Thymus (tissue), 11 donors: ENCODE measurements around the gene BCL2L13. TPM values are rescaled to one million over a fixed set of nuclear protein-coding genes. Genes with fewer than 3 reads are reported as not detected.

Experiments used
- DNase-seq, 9 donors: peaks; one replicate each; pipeline ENCODE4 v3.0.0-alpha.2; 2013; ENCODE audit warnings: low spot score in 9 of 9, low read depth in 6 of 9, missing footprints in 1 of 9
- H3K27ac ChIP-seq, 2 donors: one replicate each; pipeline ENCODE4 v1.5.1; 2013; ENCODE audit warnings: control low read depth in 1 of 2, low read depth in 1 of 2, low read length in 1 of 2, mild to moderate bottlenecking in 1 of 2, moderate library complexity in 1 of 2
- H3K27me3 ChIP-seq, 2 donors: one replicate each; pipeline ENCODE4 v1.5.1; 2013; ENCODE audit warnings: low read length in 1 of 2; ENCODE audit not compliant: control insufficient read depth in 2 of 2, insufficient read depth in 1 of 2
- H3K36me3 ChIP-seq, 2 donors: one replicate each; pipeline ENCODE4 v1.5.1; 2013; ENCODE audit warnings: low read length in 1 of 2, mild to moderate bottlenecking in 1 of 2, moderate library complexity in 1 of 2; ENCODE audit not compliant: control insufficient read depth in 2 of 2, insufficient read depth in 2 of 2
- H3K4me1 ChIP-seq, 2 donors: one replicate each; pipeline ENCODE4 v1.5.1; 2013; ENCODE audit warnings: low read length in 2 of 2; ENCODE audit not compliant: control insufficient read depth in 2 of 2, insufficient read depth in 2 of 2
- H3K4me3 ChIP-seq, 2 donors: one replicate each; pipeline ENCODE4 v1.5.1; 2013; ENCODE audit warnings: low read length in 2 of 2, control low read depth in 1 of 2, mild to moderate bottlenecking in 1 of 2
- H3K9me3 ChIP-seq, 2 donors: one replicate each; pipeline ENCODE4 v1.5.1; 2013; ENCODE audit warnings: low read length in 1 of 2, mild to moderate bottlenecking in 1 of 2; ENCODE audit not compliant: control insufficient read depth in 2 of 2, insufficient read depth in 1 of 2
- WGBS: extraction: QIAGEN DNeasy Blood & Tissue Kit; methylation state at CpG from one replicate; pipeline ENCODE4 v1.1.7; 2013; 5-methylcytosine and 5-hydroxymethylcytosine counted together
- polyA plus RNA-seq: library from polyadenylated mRNA; stranded (reverse); fragments of 200-250 nt; gene quantifications from one replicate; pipeline ENCODE4 v1.2.3, GENCODE V29; 2013
- total RNA-seq: library from RNA; stranded (reverse); fragments of 120-200 nt; gene quantifications from one replicate; pipeline ENCODE4 v1.2.4, GENCODE V29; 2013
- donor health status: healthy.

Gene BCL2L13
- total and polyA plus RNA-seq, 2 donors, result 27.3 to 27.6 TPM

GRCh38 chr22:17603668-17604067, 34.9 kb upstream of the BCL2L13 start:
- WGBS, result 99% methylated on average over 4 of the region's 4 CpGs
- no peak for DNase-seq
- Histone ChIP-seq H3K27me3 (no peaks in the 10 kb centered on the region), H3K36me3 (peaks cover 24 to 30% of the 10 kb centered on the region in 2 donors), H3K9me3 (no peaks in the 10 kb centered on the region), H3K4me3 (no peak overlapping the region), H3K27ac (no peak overlapping the region), H3K4me1 (no peaks in the 10 kb centered on the region)

GRCh38 chr22:17606496-17606895, 32.1 kb upstream of the BCL2L13 start:
- Histone ChIP-seq H3K27ac (peak overlapping the region; percentile 11 to 33), H3K4me3 (no peak overlapping the region), H3K27me3 (no peaks in the 10 kb centered on the region), H3K9me3 (no peaks in the 10 kb centered on the region), H3K36me3 (peaks cover 19 to 32% of the 10 kb centered on the region in 2 donors), H3K4me1 (no peaks in the 10 kb centered on the region)
- DNase-seq, result no peak
- 89% methylated on average over 5 of the region's 5 CpGs for WGBS

GRCh38 chr22:17607891-17608521, 30.6 kb upstream of the BCL2L13 start:
- no peaks in the 10 kb centered on the region for H3K9me3 ChIP-seq
- no peak overlapping the region for H3K27ac ChIP-seq
- H3K4me3 ChIP-seq, result no peak overlapping the region
- H3K4me1 ChIP-seq, result no peaks in the 10 kb centered on the region
- H3K36me3 ChIP-seq, result peaks cover 22 to 46% of the 10 kb centered on the region in 2 donors
- no peak for DNase-seq
- WGBS, result 98% methylated on average over 4 of the region's 4 CpGs
- H3K27me3 ChIP-seq, result no peaks in the 10 kb centered on the region

- Histone ChIP-seq H3K27ac (no peak overlapping the region), H3K9me3 (no peaks in the 10 kb centered on the region), H3K4me1 (no peaks in the 10 kb centered on the region), H3K36me3 (peaks cover 22 to 40% of the 10 kb centered on the region in 2 donors), H3K27me3 (no peaks in the 10 kb centered on the region), H3K4me3 (no peak overlapping the region)
- WGBS, result 83% methylated on average over 3 of the region's 3 CpGs
- DNase-seq, result no peak
Measured at GRCh38 chr22:17612057-17612456, 26.5 kb upstream of the BCL2L13 start.

GRCh38 chr22:17613280-17613679, 25.3 kb upstream of the BCL2L13 start:
- no peak overlapping the region for H3K4me3 ChIP-seq
- WGBS, result 98% methylated on average over 7 of the region's 7 CpGs

GRCh38 chr22:17627961-17628405, 10.6 kb upstream of the BCL2L13 start:
- 16% methylated on average over 24 of the region's 24 CpGs for WGBS
- H3K4me1 ChIP-seq, result peaks cover 7 to 13% of the 10 kb centered on the region in 2 donors

More at GRCh38 chr22:17613280-17613679, 25.3 kb upstream of the BCL2L13 start:
- Histone ChIP-seq H3K36me3 (peaks cover 15 to 35% of the 10 kb centered on the region in 2 donors), H3K27me3 (no peaks in the 10 kb centered on the region), H3K27ac (no peak overlapping the region), H3K9me3 (no peaks in the 10 kb centered on the region), H3K4me1 (no peaks in the 10 kb centered on the region)
- DNase-seq, result no peak

GRCh38 chr22:17628406-17629172, 10.0 kb upstream of the BCL2L13 start, which contains the start of gene ATP6V1E1:
Gene ATP6V1E1, minus strand, starts transcription at chr22:17628749. Its CDS starts 114 bp downstream, at chr22:17628635.
- H3K4me3 ChIP-seq, result peak within 1 kb of the TSS; percentile 97 to 100
- under 1% methylated on average over 45 of the region's 45 CpGs for WGBS
- H3K9me3 ChIP-seq, result no peaks in the 10 kb centered on the region
- peaks cover 0 to 5% of the 10 kb centered on the region in 2 donors for H3K36me3 ChIP-seq
- peaks cover 7 to 13% of the 10 kb centered on the region in 2 donors for H3K4me1 ChIP-seq
- peak within 1 kb of the TSS; percentile 84 to 89 for H3K27ac ChIP-seq
- peak; percentile 86 to 98 (median 94) for DNase-seq
- no peaks in the 10 kb centered on the region for H3K27me3 ChIP-seq

More at GRCh38 chr22:17627961-17628405, 10.6 kb upstream of the BCL2L13 start:
- DNase-seq, result no peak
- Histone ChIP-seq H3K4me3 (peak overlapping the region; percentile 97 to 100), H3K9me3 (no peaks in the 10 kb centered on the region), H3K36me3 (peaks cover 0 to 8% of the 10 kb centered on the region in 2 donors), H3K27me3 (no peaks in the 10 kb centered on the region), H3K27ac (peak overlapping the region; percentile 74 to 89)

- Histone ChIP-seq H3K36me3 (peaks cover 0 to 5% of the 10 kb centered on the region in 2 donors), H3K27ac (peak overlapping the region; percentile 71 to 84), H3K9me3 (no peaks in the 10 kb centered on the region), H3K4me3 (peak overlapping the region; percentile 97 to 100), H3K4me1 (peaks cover 7 to 13% of the 10 kb centered on the region in 2 donors), H3K27me3 (no peaks in the 10 kb centered on the region)
- DNase-seq, result no peak
- 0% methylated on average over 1 of the region's 1 CpG for WGBS
Measured at GRCh38 chr22:17629173-17629489, 9.4 kb upstream of the BCL2L13 start.

GRCh38 chr22:17629641-17630040, 8.9 kb upstream of the BCL2L13 start:
- H3K27ac ChIP-seq, result no peak overlapping the region
- peaks cover 7 to 13% of the 10 kb centered on the region in 2 donors for H3K4me1 ChIP-seq
- H3K4me3 ChIP-seq, result no peak overlapping the region
- WGBS, result 77% methylated on average over 7 of the region's 7 CpGs
- no peaks in the 10 kb centered on the region for H3K9me3 ChIP-seq
- no peak for DNase-seq
- peaks cover 0 to 5% of the 10 kb centered on the region in 2 donors for H3K36me3 ChIP-seq
- H3K27me3 ChIP-seq, result no peaks in the 10 kb centered on the region
